MCF 10A (cell line): ENCODE results near the gene FCGR2B. TPM values are rescaled to one million over a fixed set of nuclear protein-coding genes. Genes with fewer than 3 reads are reported as not detected.

Source experiments
- BruUV-seq: library from RNA; stranded (reverse); fragments of 400-500 nt; replicated peaks from 2 replicates; lab custom pipeline; 2021; lab: Mats Ljungman, UMichigan
- CTCF ChIA-PET: fragments of 300-600 bp; sonication (Branson Sonifier 250); formaldehyde crosslinking; extraction: SDS; loops from one replicate; lab custom pipeline; 2021; ENCODE audit warnings: antibody characterized with exemption, inconsistent platforms; lab: Yijun Ruan, JAX
- POLR2A ChIA-PET: fragments of 300-600, 350-650 bp; sonication (Branson Sonifier 250); formaldehyde crosslinking; extraction: SDS; loops from one replicate; lab custom pipeline; 2020; ENCODE audit warnings: antibody characterized with exemption, inconsistent platforms; lab: Yijun Ruan, JAX
- DNase-seq: peaks from one replicate; pipeline ENCODE4 v3.0.0-alpha.2; 2018; ENCODE audit not compliant: unreplicated experiment
- H3K27ac Mint-ChIP-seq: one replicate; pipeline ENCODE4 v1.8.0; 2022; ENCODE audit warnings: mild to moderate bottlenecking, low read depth, mixed read lengths; ENCODE audit not compliant: unreplicated experiment
- H3K27me3 Mint-ChIP-seq: one replicate; pipeline ENCODE4 v1.8.0; 2022; ENCODE audit warnings: mixed read lengths; ENCODE audit not compliant: insufficient read depth, unreplicated experiment
- H3K36me3 Mint-ChIP-seq: one replicate; pipeline ENCODE4 v1.8.0; 2022; ENCODE audit warnings: mild to moderate bottlenecking, moderate library complexity, mixed read lengths; ENCODE audit not compliant: insufficient read depth, unreplicated experiment
- H3K4me1 Mint-ChIP-seq: one replicate; pipeline ENCODE4 v1.8.0; 2022; ENCODE audit warnings: mixed read lengths; ENCODE audit not compliant: insufficient read depth, unreplicated experiment
- H3K4me3 Mint-ChIP-seq: one replicate; pipeline ENCODE4 v1.8.0; 2022; ENCODE audit warnings: mild to moderate bottlenecking, moderate library complexity, mixed read lengths; ENCODE audit not compliant: unreplicated experiment
- H3K9me3 Mint-ChIP-seq: one replicate; pipeline ENCODE4 v1.8.0; 2022; ENCODE audit warnings: mixed read lengths; ENCODE audit not compliant: unreplicated experiment
- intact Hi-C: fragments of 100-400 bp; cut with micrococcal nuclease; formaldehyde crosslinking; loops from 2 replicates; pipeline ENCODE4 v1.14.1; 2022
- total RNA-seq: library from RNA; stranded (reverse); gene quantifications from 2 replicates; pipeline ENCODE4 v1.2.3, GENCODE V29; 2022
- TF ChIP-seq, protein P1 (sequence below): fragments of 200-600 bp; IDR thresholded peaks from one replicate; pipeline ENCODE4 v1.8.0; 2022; ENCODE audit warnings: antibody characterized with exemption, mild to moderate bottlenecking; ENCODE audit not compliant: unreplicated experiment

Gene FCGR2B
- total RNA-seq, 1 experiment from 2014 or later: not detected

DNA sequence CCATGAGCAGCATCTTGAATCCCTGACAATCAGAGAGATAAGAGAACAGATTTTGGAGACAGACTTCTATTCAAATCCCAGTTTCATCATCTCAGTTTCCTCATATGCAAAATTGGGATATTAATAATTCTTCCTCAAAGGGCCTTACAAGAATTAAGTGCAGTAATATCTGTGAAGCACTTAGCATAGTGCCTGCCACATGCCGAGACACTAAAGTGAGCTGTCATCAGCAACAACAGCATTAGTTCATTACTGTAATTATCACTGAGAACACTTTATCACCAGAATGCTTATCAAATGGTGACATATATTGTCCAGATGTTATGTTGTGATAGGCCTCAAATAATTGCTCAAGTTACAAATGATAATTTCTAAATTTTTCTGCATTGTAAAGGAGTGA lies 57.5 kb downstream of the FCGR2B start:
- H3K4me1 Mint-ChIP-seq: peaks cover 14% of the 10 kb centered on the region
- H3K27ac Mint-ChIP-seq: no peak overlapping the region
- DNase-seq: no peak
- POLR2A ChIA-PET: no interaction called here
- intact Hi-C loops: no loop called here
- H3K27me3 Mint-ChIP-seq: no peaks in the 10 kb centered on the region
- no TSS peak for BruUV-seq
- TF ChIP-seq, protein P1, sequence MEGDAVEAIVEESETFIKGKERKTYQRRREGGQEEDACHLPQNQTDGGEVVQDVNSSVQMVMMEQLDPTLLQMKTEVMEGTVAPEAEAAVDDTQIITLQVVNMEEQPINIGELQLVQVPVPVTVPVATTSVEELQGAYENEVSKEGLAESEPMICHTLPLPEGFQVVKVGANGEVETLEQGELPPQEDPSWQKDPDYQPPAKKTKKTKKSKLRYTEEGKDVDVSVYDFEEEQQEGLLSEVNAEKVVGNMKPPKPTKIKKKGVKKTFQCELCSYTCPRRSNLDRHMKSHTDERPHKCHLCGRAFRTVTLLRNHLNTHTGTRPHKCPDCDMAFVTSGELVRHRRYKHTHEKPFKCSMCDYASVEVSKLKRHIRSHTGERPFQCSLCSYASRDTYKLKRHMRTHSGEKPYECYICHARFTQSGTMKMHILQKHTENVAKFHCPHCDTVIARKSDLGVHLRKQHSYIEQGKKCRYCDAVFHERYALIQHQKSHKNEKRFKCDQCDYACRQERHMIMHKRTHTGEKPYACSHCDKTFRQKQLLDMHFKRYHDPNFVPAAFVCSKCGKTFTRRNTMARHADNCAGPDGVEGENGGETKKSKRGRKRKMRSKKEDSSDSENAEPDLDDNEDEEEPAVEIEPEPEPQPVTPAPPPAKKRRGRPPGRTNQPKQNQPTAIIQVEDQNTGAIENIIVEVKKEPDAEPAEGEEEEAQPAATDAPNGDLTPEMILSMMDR: no peak
- H3K36me3 Mint-ChIP-seq: no peaks in the 10 kb centered on the region
- CTCF ChIA-PET: interaction anchor here (0.6 kb wide), 2 partner anchors 28 to 145 kb away, joined by 3 to 4 read pairs; no protein-coding TSS in a partner anchor
- no peak overlapping the region for H3K4me3 Mint-ChIP-seq
- H3K9me3 Mint-ChIP-seq: no peaks in the 10 kb centered on the region

DNA sequence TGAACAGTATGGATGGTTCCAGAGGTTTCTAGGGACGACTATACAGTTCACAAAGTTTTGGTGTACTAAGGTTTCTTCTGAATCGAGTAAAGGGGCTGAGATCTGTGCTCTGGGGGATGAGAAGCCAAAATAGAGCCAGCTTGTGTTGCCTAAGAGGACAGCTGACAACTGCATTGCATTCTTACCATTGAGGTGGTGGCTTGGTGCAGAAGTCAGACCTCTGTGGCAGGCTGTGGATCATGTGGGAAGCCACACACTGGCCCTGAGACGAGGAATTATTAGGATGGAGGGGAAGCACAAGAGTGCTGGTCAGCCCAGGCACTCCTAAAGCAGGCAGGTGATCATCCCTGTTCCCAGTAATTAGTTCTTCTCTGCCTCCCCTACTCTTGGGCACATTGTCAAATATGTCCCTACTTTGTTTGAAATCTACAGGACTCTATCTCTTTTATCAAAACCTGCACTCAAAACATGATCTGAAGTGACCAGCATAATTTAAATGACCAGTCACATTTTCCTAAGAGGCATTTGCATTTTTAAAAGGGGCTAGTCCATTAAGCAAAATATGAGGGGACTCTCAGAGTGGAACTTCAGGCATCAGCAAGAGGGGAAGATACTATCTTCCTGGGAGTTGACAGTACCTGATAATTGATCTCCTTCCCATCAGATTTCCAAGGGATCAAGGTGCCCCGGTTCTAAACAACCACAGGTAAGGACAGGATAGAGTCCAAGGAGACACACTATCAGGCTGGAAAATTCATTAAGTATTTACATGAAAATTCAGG lies 58.2 kb downstream of the FCGR2B start, which contains the start of gene FCRLB:
Gene FCRLB, plus strand, starts transcription at position 589 of the 782 bp plus-strand sequence. CDS start 1,129 bp downstream, outside the sequence.
- DNase-seq: no peak
- no peak within 1 kb of the TSS for H3K4me3 Mint-ChIP-seq
- peaks cover 21% of the 10 kb centered on the region for H3K4me1 Mint-ChIP-seq
- H3K36me3 Mint-ChIP-seq: no peaks in the 10 kb centered on the region
- BruUV-seq: no TSS peak
- ChIA-PET CTCF (interaction anchor here (0.6 kb wide), 1 partner anchor 28 kb away, joined by 4 read pairs; no protein-coding TSS in a partner anchor), POLR2A (no interaction called here)
- no peaks in the 10 kb centered on the region for H3K27me3 Mint-ChIP-seq
- intact Hi-C loops: no loop called here
- no peak within 1 kb of the TSS for H3K27ac Mint-ChIP-seq
- TF ChIP-seq, protein P1: no peak
- no peaks in the 10 kb centered on the region for H3K9me3 Mint-ChIP-seq

DNA sequence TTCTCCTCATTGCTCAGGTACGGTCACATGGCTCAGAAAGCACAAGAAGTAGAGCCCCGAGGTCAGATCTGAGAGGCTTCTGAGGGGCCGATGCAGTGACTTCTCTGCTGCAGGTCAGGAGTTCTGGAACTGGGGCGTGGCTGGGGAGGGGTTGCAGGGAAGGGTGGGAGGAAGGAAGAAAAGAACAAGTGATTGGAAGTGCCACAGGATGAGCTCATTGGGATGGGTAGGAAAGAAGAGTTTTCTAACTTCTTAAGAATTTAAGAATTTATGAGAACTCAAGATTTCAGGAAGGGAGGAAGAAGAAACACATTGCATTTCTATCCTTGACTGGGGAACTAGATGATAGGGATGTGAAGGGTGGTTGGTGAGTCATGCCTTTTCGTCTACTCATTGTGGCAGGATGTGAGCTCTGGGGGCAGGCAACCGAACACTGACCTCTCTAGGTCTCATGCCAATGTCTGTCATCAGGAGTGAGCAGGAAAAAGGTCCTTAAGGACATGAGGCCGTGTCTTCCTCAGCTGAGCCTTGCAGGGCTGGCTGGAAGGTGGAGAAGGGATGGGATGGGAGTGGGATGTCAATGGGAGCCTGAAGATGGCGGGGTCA lies 58.9 kb downstream of the FCGR2B start:
- DNase-seq: peak; percentile 78
- no peak overlapping the region for H3K4me3 Mint-ChIP-seq
- POLR2A ChIA-PET: no interaction called here
- peaks cover 21% of the 10 kb centered on the region for H3K4me1 Mint-ChIP-seq
- TF ChIP-seq, protein P1: no peak
- intact Hi-C loops: no loop called here
- no TSS peak for BruUV-seq
- H3K27ac Mint-ChIP-seq: no peak overlapping the region
- CTCF ChIA-PET: interaction anchor here (0.6 kb wide), 1 partner anchor 22 kb away, joined by 3 read pairs; no protein-coding TSS in a partner anchor
- H3K27me3 Mint-ChIP-seq: no peaks in the 10 kb centered on the region
- H3K9me3 Mint-ChIP-seq: no peaks in the 10 kb centered on the region
- no peaks in the 10 kb centered on the region for H3K36me3 Mint-ChIP-seq

DNA sequence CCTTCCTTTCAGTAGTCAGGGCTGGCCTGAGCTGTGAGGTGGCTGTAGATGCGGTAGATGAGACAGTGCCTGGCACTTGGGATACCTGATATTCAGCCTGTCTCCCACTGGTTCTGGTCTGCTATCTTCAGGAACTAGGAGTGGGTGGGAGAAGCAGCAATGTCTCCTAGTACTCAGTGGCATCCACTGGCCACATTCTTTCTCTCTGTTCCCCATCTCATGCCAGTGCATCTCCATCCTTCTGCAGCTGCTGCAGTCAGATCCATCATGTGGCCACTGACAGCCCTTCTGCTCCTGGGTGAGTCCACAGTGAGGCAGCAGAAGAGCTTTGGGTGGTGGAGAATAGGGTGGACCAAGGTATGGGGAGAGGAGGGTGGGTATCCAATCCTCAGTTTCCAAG lies 59.5 kb downstream of the FCGR2B start:
- H3K4me1 Mint-ChIP-seq: peaks cover 21% of the 10 kb centered on the region
- no peaks in the 10 kb centered on the region for H3K27me3 Mint-ChIP-seq
- TF ChIP-seq, protein P1: no peak
- H3K27ac Mint-ChIP-seq: no peak overlapping the region
- no peaks in the 10 kb centered on the region for H3K36me3 Mint-ChIP-seq
- POLR2A ChIA-PET: no interaction called here
- DNase-seq: no peak
- intact Hi-C loops: no loop called here
- CTCF ChIA-PET: no interaction called here
- BruUV-seq: no TSS peak
- no peaks in the 10 kb centered on the region for H3K9me3 Mint-ChIP-seq
- no peak overlapping the region for H3K4me3 Mint-ChIP-seq
